ENCODE measurements around the gene TACC2. TPM values are rescaled to one million over a fixed set of nuclear protein-coding genes. Genes with fewer than 3 reads are reported as not detected.
A peak's percentile ranks its signal among the peaks of the same experiment; 100 is the strongest.

The TACC2 gene
- total RNA-seq, 1 experiment from 2014 or later = 15.8 TPM

DNA sequence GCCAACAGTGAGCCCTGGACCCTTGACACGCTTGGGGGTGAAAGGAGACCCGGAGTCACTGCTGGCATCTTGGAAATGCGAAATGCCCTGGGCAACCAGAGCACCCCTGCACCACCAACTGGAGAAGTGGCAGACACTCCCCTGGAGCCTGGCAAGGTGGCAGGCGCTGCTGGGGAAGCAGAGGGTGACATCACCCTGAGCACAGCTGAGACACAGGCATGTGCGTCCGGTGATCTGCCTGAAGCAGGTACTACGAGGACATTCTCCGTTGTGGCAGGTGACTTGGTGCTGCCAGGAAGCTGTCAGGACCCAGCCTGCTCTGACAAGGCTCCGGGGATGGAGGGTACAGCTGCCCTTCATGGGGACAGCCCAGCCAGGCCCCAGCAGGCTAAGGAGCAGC is 98.5 kb downstream of the TACC2 start:
- no TSS peak for BruUV-seq (replicated peaks)
- Histone ChIP-seq H3K9me3 (ENCODE audit: insufficient read depth, low read depth) (no peaks in the 10 kb centered on the region), H3K27ac (no peak overlapping the region), H3K9me2 (ENCODE audit: insufficient read depth) (no peaks in the 10 kb centered on the region), H3K4me1 (replicated peaks; ENCODE audit: insufficient read depth) (peaks cover 20% of the 10 kb centered on the region), H3K4me3 (no peak overlapping the region), H3K36me3 (ENCODE audit: low read depth) (no peaks in the 10 kb centered on the region), H3K4me2 (no peak overlapping the region), H3F3A (ENCODE audit: insufficient read depth, low read depth) (peaks cover 5% of the 10 kb centered on the region; the same call in 1 of the 2 replicates), H3K79me2 (ENCODE audit: low read depth) (no peaks in the 10 kb centered on the region), H3K27me3 (ENCODE audit: insufficient read depth, low read depth) (no peaks in the 10 kb centered on the region), H4K20me1 (ENCODE audit: insufficient read depth) (no peaks in the 10 kb centered on the region), H2AFZ (no peak overlapping the region)
- ChIA-PET POLR2A (ENCODE audit: unreplicated experiment) (no interaction called here), CTCF (no interaction called here)
- intact Hi-C loops (cut with micrococcal nuclease; ENCODE audit: unreplicated experiment) = no loop called here
- TF ChIP-seq, protein P1, sequence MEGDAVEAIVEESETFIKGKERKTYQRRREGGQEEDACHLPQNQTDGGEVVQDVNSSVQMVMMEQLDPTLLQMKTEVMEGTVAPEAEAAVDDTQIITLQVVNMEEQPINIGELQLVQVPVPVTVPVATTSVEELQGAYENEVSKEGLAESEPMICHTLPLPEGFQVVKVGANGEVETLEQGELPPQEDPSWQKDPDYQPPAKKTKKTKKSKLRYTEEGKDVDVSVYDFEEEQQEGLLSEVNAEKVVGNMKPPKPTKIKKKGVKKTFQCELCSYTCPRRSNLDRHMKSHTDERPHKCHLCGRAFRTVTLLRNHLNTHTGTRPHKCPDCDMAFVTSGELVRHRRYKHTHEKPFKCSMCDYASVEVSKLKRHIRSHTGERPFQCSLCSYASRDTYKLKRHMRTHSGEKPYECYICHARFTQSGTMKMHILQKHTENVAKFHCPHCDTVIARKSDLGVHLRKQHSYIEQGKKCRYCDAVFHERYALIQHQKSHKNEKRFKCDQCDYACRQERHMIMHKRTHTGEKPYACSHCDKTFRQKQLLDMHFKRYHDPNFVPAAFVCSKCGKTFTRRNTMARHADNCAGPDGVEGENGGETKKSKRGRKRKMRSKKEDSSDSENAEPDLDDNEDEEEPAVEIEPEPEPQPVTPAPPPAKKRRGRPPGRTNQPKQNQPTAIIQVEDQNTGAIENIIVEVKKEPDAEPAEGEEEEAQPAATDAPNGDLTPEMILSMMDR (conservative IDR thresholded peaks at IDR 0.05) = no peak
- TF ChIP-seq EZH2 (IDR thresholded peaks at IDR 0.05; ENCODE audit: low read depth) = no peak
- no peak for DNase-seq

DNA sequence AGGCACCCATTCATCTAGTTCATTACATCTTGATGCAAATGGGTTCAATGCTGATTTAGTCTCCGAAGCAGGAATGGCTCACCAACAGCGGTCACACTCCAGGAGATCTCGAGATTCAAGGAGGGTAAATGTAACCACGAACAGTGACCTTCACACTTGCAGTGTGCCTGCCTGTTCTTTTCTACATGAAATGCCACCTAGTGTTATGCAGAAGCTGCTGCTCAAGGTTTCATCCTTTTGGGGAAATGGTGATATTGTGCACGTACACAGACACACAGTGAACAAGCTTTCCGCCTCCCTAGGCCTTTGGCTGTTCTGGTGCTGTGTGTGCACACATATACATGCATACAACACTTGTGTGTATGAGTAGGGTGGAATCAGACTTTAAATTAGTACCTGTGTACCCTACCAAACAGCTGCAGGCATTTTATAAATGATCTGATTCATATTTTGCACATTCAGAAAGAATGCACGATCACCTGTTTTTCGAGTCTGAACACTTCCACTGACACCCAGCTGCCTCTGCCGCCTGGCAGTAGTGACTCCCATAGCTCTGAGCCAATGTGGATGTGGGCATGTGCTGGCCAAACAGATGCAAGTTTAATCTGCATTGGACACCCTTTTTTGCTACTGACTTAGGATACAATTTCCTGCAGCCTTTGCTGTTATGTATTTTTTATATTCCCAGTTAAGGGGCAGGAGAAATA is 100.5 kb downstream of the TACC2 start:
- Histone ChIP-seq H3K4me2 (peak overlapping the region; percentile 67), H3K4me1 (replicated peaks; ENCODE audit: insufficient read depth) (peaks cover 20% of the 10 kb centered on the region)

DNA sequence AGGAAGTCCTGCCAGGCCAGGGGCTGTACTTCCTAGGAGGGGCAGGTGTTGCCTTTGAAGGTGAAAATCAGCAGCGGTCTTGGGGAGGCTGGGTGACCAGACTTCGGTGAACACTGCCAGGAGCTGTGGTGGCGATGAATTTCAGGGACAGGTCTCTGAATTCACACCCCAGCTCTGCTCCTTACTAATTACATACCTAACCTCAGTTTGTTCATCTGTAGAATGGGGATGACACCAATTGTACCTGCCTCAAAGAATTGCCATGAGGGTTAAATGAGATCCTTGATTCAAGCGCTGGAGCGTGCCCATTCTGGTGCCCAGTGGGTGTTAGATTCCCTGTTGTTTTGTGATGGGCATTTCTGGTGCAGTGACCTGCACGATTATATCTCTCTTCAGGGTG is 102.8 kb downstream of the TACC2 start:
- POLR2A ChIA-PET (ENCODE audit: unreplicated experiment) = no interaction called here
- BruUV-seq (replicated peaks) = no TSS peak
- CTCF ChIA-PET = no interaction called here

More for the DNA sequence above, 100.5 kb downstream of the TACC2 start:
- TF ChIP-seq EZH2 (IDR thresholded peaks at IDR 0.05; ENCODE audit: low read depth) = no peak
- TF ChIP-seq, protein P1 (conservative IDR thresholded peaks at IDR 0.05) = no peak; the same call in 1 of the 2 replicates
- DNase-seq = peak; percentile 42 to 90
- H3K36me3 ChIP-seq (ENCODE audit: low read depth) = no peaks in the 10 kb centered on the region
- H4K20me1 ChIP-seq (ENCODE audit: insufficient read depth) = no peaks in the 10 kb centered on the region
- peak overlapping the region; percentile 14; the same call in 1 of the 2 replicates for H3K4me3 ChIP-seq
- no peaks in the 10 kb centered on the region for H3K9me2 ChIP-seq (ENCODE audit: insufficient read depth)
- peaks cover 5% of the 10 kb centered on the region; the same call in 1 of the 2 replicates for H3F3A ChIP-seq (ENCODE audit: insufficient read depth, low read depth)
- H3K79me2 ChIP-seq (ENCODE audit: low read depth) = no peaks in the 10 kb centered on the region
- H2AFZ ChIP-seq = no peak overlapping the region
- peak overlapping the region; percentile 28; the same call in 1 of the 2 replicates for H3K27ac ChIP-seq
- ChIA-PET CTCF (no interaction called here), POLR2A (ENCODE audit: unreplicated experiment) (interaction anchor here (0.6 kb wide), 1 partner anchor 69 kb away, joined by 3 read pairs; no protein-coding TSS in a partner anchor)
- H3K9me3 ChIP-seq (ENCODE audit: insufficient read depth, low read depth) = no peaks in the 10 kb centered on the region
- intact Hi-C loops (cut with micrococcal nuclease; ENCODE audit: unreplicated experiment) = loop anchor here (1.0 kb wide), 1 partner anchor 35 kb away; no protein-coding TSS in a partner anchor
- BruUV-seq (replicated peaks) = no TSS peak
- no peaks in the 10 kb centered on the region for H3K27me3 ChIP-seq (ENCODE audit: insufficient read depth, low read depth)

More for the DNA sequence above, 102.8 kb downstream of the TACC2 start:
- intact Hi-C loops (cut with micrococcal nuclease; ENCODE audit: unreplicated experiment) = no loop called here
- no peak overlapping the region for H3K4me3 ChIP-seq
- no peaks in the 10 kb centered on the region for H3K9me3 ChIP-seq (ENCODE audit: insufficient read depth, low read depth)
- H2AFZ ChIP-seq = no peak overlapping the region
- H3K4me2 ChIP-seq = no peak overlapping the region
- H4K20me1 ChIP-seq (ENCODE audit: insufficient read depth) = no peaks in the 10 kb centered on the region
- peaks cover 20% of the 10 kb centered on the region for H3K4me1 ChIP-seq (replicated peaks; ENCODE audit: insufficient read depth)
- H3K79me2 ChIP-seq (ENCODE audit: low read depth) = no peaks in the 10 kb centered on the region
- H3K36me3 ChIP-seq (ENCODE audit: low read depth) = no peaks in the 10 kb centered on the region
- peaks cover 5% of the 10 kb centered on the region; the same call in 1 of the 2 replicates for H3F3A ChIP-seq (ENCODE audit: insufficient read depth, low read depth)
- H3K9me2 ChIP-seq (ENCODE audit: insufficient read depth) = no peaks in the 10 kb centered on the region
- no peak for DNase-seq
- no peaks in the 10 kb centered on the region for H3K27me3 ChIP-seq (ENCODE audit: insufficient read depth, low read depth)
- TF ChIP-seq, protein P1 (conservative IDR thresholded peaks at IDR 0.05) = no peak
- no peak for TF ChIP-seq EZH2 (IDR thresholded peaks at IDR 0.05; ENCODE audit: low read depth)
- H3K27ac ChIP-seq = no peak overlapping the region
